ENCODE data around the gene FAM76A.
A peak's percentile ranks its signal among the peaks of the same experiment; 100 is the strongest.
"Not testable (repeated sequence)": the region's sequence is repeated elsewhere in the genome, so short reads cannot be mapped to it uniquely, and the experiment has no call there.

The FAM76A gene

GRCh38 chr1:27782950-27783349 is 57.2 kb downstream of the FAM76A start:
- no peak for DNase-seq

- DNase-seq: no peak
These were observed 58.9 kb downstream of the FAM76A start for GRCh38 chr1:27784700-27785099.

- no peak for DNase-seq
These were observed 60.2 kb downstream of the FAM76A start for GRCh38 chr1:27785781-27786455.

GRCh38 chr1:27787895-27788294 is 62.1 kb downstream of the FAM76A start:
- no peak for DNase-seq

- DNase-seq: no peak
These were observed 63.8 kb downstream of the FAM76A start for GRCh38 chr1:27789540-27790041.

- DNase-seq: not testable (repeated sequence)
These were observed 64.5 kb downstream of the FAM76A start for GRCh38 chr1:27790270-27790669.

GRCh38 chr1:27795601-27796000 is 69.8 kb downstream of the FAM76A start:
- peak; percentile 48 for DNase-seq

GRCh38 chr1:27804791-27805190 is 79.0 kb downstream of the FAM76A start:
- peak; percentile 20 for DNase-seq

GRCh38 chr1:27806758-27807157 is 81.0 kb downstream of the FAM76A start:
- no peak for DNase-seq

GRCh38 chr1:27807385-27807784 is 81.6 kb downstream of the FAM76A start:
- no peak for DNase-seq

GRCh38 chr1:27808131-27808530 is 82.4 kb downstream of the FAM76A start:
- DNase-seq: not testable (repeated sequence)

- DNase-seq: no peak
These were observed 84.1 kb downstream of the FAM76A start for GRCh38 chr1:27809883-27810282.

- peak; percentile 49 for DNase-seq
These were observed 86.2 kb downstream of the FAM76A start for GRCh38 chr1:27811741-27812500.
